GM19023 (cell line): ENCODE results near the gene NAV3.

Experiments used
- ATAC-seq: cut with Tn5 transposase; IDR thresholded peaks from one replicate; pipeline ENCODE4 v1.9.1; 2021; ENCODE audit warnings: mild to moderate bottlenecking, moderate library complexity; ENCODE audit not compliant: unreplicated experiment

The NAV3 gene

DNA sequence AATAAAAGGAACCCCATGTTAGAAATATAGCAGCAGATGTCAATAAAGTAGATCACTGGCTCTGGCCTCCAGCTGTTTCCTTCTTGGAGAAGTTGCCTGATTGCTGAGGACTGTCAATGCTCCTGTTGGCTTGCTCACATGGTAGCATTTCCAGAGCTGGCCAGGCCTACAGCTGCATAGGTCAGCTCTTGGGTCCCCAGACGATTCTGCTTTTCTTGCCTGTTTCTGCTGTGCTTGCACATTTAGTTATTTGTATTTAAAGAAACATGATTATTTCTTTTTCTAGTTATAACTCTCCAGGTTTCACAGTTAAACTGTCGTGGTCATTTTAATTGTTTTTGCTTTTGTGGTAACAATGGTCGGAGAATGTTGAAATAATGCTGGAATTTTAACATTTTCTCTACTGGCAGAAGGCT, 7.2 kb downstream of the NAV3 start:
- ATAC-seq = no peak

DNA sequence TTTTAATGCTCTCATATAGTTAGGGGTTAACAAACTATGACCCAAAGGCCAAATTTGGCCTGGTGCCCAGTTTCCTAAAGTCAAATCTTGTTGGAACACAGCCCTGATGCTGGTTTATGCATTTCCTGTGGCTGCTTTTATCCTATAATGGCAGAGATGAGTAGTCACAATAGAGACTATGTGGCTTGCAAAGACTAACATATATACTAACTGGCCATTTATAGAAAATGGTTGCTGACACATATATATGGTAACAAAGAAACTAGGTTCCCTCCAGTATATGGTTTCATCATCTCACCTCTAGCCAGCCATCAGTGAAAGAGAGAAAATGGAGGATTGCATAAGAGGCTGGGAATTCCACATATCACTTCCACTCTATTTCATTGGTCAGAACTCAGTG, 10.8 kb downstream of the NAV3 start:
- no peak for ATAC-seq

DNA sequence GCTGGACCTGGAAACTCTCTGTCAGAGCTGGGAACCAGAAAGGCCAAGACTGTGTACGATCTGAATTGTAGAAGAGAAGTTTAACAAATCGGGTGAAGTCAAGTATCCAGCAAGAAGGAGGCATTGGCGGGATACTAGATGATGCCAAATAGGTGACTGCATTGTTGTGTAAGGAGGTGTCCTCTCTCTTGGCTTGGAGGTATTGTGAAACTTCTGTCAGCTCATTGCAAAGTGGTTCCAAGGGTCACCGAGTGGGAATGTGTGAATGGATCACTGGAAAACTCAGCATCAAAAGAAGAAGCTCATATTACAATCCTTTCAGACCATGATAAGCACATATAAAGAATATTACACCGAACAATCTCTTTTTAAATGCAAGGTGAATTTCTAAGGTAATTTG, 11.7 kb downstream of the NAV3 start:
- ATAC-seq = no peak

DNA sequence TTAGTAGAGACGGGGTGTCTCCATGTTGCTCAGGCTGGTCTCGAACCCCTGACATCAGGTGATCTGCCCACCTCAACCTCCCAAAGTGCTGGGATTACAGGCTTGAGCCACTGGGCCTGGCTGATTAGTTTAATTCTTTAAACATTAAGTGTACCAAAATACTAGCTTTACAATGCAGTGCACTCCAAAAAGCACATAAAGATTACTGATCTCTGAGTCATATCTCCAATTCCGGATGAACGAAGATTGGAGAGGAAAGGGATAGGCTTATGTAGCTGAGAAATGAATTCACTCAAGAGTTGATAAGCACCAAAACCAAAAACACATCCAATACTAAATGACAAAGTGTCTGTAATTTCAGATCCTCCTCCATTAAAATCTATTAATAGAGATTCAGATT, 15.1 kb downstream of the NAV3 start:
- no peak for ATAC-seq

- ATAC-seq = peak; percentile 98
Measured at GRCh38 chr12:77847060-77847541, 16.4 kb downstream of the NAV3 start.

- no peak for ATAC-seq
Measured at GRCh38 chr12:77847680-77848431, 17.2 kb downstream of the NAV3 start.

DNA sequence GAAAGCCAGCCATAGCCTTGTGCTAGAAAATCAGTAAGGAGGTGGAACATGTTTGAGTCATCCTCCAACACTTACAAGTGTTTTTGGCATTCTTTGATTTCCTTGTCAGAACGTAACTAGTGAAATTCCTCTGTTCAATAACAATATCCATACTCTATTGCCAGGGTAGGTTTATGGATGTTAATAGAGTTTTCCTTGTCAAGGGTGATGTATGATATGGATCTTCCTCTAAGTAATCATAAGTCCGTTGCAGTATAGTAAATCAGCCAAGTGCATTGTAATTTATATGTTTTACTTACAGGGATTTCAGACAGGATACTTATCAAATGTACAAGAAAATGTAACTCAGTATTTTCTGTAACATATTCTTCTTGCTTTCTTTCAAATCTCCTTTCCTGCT, 19.4 kb downstream of the NAV3 start:
- ATAC-seq = no peak

DNA sequence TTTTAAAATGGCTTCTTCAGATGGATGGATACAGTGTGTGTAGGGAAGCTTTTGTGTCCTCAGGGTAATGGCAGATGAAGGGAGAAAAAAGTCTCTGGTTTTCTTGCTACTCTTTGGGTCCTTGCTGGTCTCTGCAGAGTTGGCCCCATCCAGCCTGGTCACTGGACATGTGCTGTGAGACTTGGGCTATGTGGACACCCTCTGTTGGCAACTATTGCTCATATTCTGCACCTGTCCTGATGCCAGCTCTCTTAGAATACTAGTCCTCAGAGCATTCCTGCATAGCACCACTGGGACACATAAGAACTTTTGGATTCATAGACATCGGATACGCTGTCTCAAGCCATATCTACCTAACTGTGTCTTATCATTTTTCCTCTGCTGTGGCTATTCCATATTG, 20.0 kb downstream of the NAV3 start:
- ATAC-seq = no peak

GRCh38 chr12:77855548-77855947, 24.9 kb downstream of the NAV3 start:
- ATAC-seq = no peak

GRCh38 chr12:77861317-77861716, 30.6 kb downstream of the NAV3 start:
- no peak for ATAC-seq

DNA sequence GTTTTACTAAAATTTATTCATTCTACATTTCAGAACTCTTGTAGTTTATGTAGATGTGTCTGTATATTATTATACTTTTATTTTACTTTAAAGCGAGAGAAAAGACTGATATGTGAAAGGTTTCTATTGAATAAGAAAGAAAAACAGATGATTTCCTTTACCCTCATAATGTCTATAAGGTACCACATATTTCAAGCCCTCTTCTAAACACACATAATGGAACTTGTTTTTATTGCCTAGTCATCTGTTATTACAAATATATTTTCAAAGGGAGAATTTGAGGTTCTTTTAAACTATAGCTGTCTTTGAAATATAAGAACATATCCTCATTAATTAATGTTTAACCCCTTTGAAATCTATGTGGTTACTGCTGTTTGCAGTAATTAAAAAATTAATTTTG, 34.5 kb downstream of the NAV3 start:
- ATAC-seq = no peak

GRCh38 chr12:77878901-77879300, 48.2 kb downstream of the NAV3 start:
- ATAC-seq = no peak

- no peak for ATAC-seq
Measured at GRCh38 chr12:77882709-77883108, 52.0 kb downstream of the NAV3 start.

DNA sequence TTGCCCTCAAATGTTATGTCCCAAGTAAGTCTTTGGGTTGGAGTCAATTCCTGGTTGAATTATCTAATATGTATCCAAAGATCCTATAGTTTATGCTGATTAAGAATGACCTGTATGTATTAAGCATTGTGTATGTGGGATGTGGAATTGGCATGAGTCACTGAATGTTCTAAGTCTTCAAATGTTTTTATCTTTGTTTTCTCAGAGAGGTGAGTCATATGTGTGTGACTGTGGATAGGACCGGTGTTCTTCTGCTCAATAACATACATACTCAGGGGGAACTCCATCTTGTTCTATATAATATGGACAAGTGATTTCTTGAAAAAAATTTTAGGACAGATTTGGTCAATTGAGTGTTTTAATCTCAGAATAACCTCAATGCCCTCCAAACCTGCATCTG, 57.9 kb downstream of the NAV3 start:
- ATAC-seq = no peak

- ATAC-seq = no peak
Measured at GRCh38 chr12:77891518-77892147, 60.9 kb downstream of the NAV3 start.

- ATAC-seq = no peak
Measured at GRCh38 chr12:77893918-77894317, 63.2 kb downstream of the NAV3 start.

- no peak for ATAC-seq
Measured at GRCh38 chr12:77894556-77894955, 63.9 kb downstream of the NAV3 start.

- ATAC-seq = no peak
Measured at GRCh38 chr12:77895699-77896098, 65.0 kb downstream of the NAV3 start.

DNA sequence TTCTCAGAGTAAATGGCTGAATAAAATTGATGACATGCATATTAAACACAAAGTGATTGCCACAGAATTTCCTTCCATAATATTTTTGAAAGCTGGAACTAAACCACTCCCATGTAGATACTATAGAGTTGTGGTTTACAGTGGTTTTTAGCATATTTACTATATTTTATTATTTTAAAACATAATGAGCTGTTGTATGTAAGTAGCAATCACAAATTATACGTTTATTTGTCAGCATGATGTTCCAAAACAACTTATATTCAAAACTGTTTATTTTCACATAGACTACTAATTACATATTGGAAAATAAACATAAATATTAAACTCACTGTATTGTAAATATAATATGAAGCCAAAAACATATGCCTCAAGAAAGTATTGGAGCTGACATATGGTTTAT, 77.2 kb downstream of the NAV3 start:
- ATAC-seq = no peak

DNA sequence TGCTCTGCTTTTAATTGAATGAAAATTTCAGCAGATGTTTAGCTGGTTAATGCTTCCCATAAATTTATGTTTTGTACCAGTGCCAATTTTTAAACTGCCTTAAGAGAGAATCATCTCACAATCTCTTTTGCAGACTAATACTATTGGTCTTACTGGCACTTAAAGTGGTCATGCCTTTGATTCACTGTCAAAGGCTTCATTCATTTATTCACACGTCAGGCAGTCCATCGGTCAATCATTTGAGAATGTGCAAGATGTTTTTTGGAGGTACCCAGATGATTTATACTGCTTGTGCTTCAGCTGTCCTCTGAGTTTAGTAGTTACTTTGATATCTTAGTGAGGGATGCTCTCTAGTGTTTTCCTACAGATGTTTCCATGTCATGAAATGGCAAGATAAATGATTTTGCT, 83.4 kb downstream of the NAV3 start:
- no peak for ATAC-seq

GRCh38 chr12:77915071-77915600, 84.4 kb downstream of the NAV3 start:
- ATAC-seq = no peak

- no peak for ATAC-seq
Measured at GRCh38 chr12:77916276-77916675, 85.6 kb downstream of the NAV3 start.
